H1 (cell line): ENCODE measurements around the gene KANSL3. TPM values are rescaled to one million over a fixed set of nuclear protein-coding genes. Genes with fewer than 3 reads are reported as not detected.

Experiments used
- CTCF ChIA-PET: fragments of 300-600 bp; sonication (Branson Sonifier 250); formaldehyde crosslinking; loops from one replicate; lab custom pipeline; 2021; ENCODE audit not compliant: partially characterized antibody; lab: Charles Lee
- POLR2A ChIA-PET: fragments of 300-600 bp; sonication (Branson Sonifier 250); formaldehyde crosslinking; loops from one replicate; lab custom pipeline; 2021; ENCODE audit warnings: inconsistent platforms; ENCODE audit not compliant: partially characterized antibody; lab: Charles Lee
- DNase-seq, 2 experiments: peaks; one replicate each; pipeline versions ENCODE4 v3.0.0 to v3.0.0-alpha.2; 2010 to 2022; ENCODE audit warnings: low spot score in 2 of 2, low read depth in 1 of 2, mixed read lengths in 1 of 2
- FAIRE-seq: peaks from 2 replicates; lab custom pipeline; 2011; peaks lifted over from hg19 to GRCh38; lab: Jason Lieb, UNC
- H2AFZ ChIP-seq: 2 replicates; pipeline ENCODE4 v1.8.1; 2012; ENCODE audit warnings: low read length, inconsistent platforms
- H2AK5ac ChIP-seq: 2 replicates; pipeline ENCODE4 v1.6.1; 2013; ENCODE audit warnings: low read depth, low read length
- H2BK120ac ChIP-seq: replicated peaks from 2 replicates; pipeline ENCODE3; 2013; ENCODE audit warnings: low read depth, low read length, inconsistent platforms
- H2BK12ac ChIP-seq: 2 replicates; pipeline ENCODE4 v1.6.1; 2013; ENCODE audit warnings: low read depth, low read length
- H2BK15ac ChIP-seq: 2 replicates; pipeline ENCODE4 v1.6.1; 2013; ENCODE audit warnings: low read length
- H2BK20ac ChIP-seq: 2 replicates; pipeline ENCODE4 v1.6.1; 2013; ENCODE audit warnings: low read length
- H2BK5ac ChIP-seq: 2 replicates; pipeline ENCODE4 v1.6.1; 2013; ENCODE audit warnings: low read depth, low read length
- H3K14ac ChIP-seq: 2 replicates; pipeline ENCODE4 v1.6.1; 2013; ENCODE audit warnings: inconsistent platforms; ENCODE audit not compliant: insufficient read length
- H3K18ac ChIP-seq: 2 replicates; pipeline ENCODE4 v1.6.1; 2013; ENCODE audit warnings: low read length; ENCODE audit errors: extremely low read depth
- H3K23ac ChIP-seq: 2 replicates; pipeline ENCODE4 v1.6.1; 2013; ENCODE audit warnings: inconsistent platforms; ENCODE audit not compliant: insufficient read length
- H3K23me2 ChIP-seq: 2 replicates; pipeline ENCODE4 v1.6.1; 2013; ENCODE audit warnings: low read depth, low read length
- H3K27ac ChIP-seq: 2 replicates; pipeline ENCODE4 v1.6.1; 2011; ENCODE audit warnings: low read depth, low read length, inconsistent platforms
- H3K27me3 ChIP-seq, 4 experiments: replicated peaks in 1 of 4; 1 replicate in 1 of 4; 2 replicates in 3 of 4; pipeline versions ENCODE4 v1.6.1 to v1.8.1; 2011 to 2013; ENCODE audit warnings: low read length in 3 of 4, mild to moderate bottlenecking in 3 of 4, inconsistent platforms in 2 of 4, mixed read lengths in 2 of 4, moderate library complexity in 1 of 4; ENCODE audit not compliant: control insufficient read depth in 3 of 4, insufficient read depth in 3 of 4; ENCODE audit errors: extremely low read depth in 1 of 4
- H3K36me3 ChIP-seq, 4 experiments: 2 replicates each; pipeline versions ENCODE4 v1.6.1 to v1.8.1; 2011 to 2013; ENCODE audit warnings: mild to moderate bottlenecking in 4 of 4, low read length in 3 of 4, moderate library complexity in 2 of 4, control low read depth in 1 of 4, inconsistent platforms in 1 of 4; ENCODE audit not compliant: insufficient read depth in 4 of 4, control insufficient read depth in 2 of 4
- H3K4ac ChIP-seq: replicated peaks from 2 replicates; pipeline ENCODE3; 2013; ENCODE audit warnings: low read length, low read depth, mixed read lengths, inconsistent platforms; ENCODE audit not compliant: insufficient read length
- H3K4me1 ChIP-seq, 4 experiments: replicated peaks in 1 of 4; 1 replicate in 1 of 4; 2 replicates in 3 of 4; pipeline versions ENCODE4 v1.6.1 to v1.8.1; 2011 to 2013; ENCODE audit warnings: low read length in 3 of 4, inconsistent platforms in 2 of 4, mixed read lengths in 1 of 4; ENCODE audit not compliant: insufficient read depth in 4 of 4, control insufficient read depth in 3 of 4
- H3K4me2 ChIP-seq, 2 experiments: 2 replicates each; pipeline versions ENCODE4 v1.6.1 to v1.8.1; 2011 to 2013; ENCODE audit warnings: low read depth in 2 of 2, low read length in 2 of 2, control low read depth in 1 of 2, inconsistent platforms in 1 of 2, mild to moderate bottlenecking in 1 of 2; ENCODE audit not compliant: insufficient read depth in 1 of 2
- H3K4me3 ChIP-seq, 4 experiments: fragments of 200-600, 300-600 bp in 1 of 4; sonication (generic), shearing (Covaris generic), sonication (Bioruptor Twin) in 1 of 4; 2 replicates each; pipeline versions ENCODE4 v1.5.1 to v1.8.1; 2011 to 2016; ENCODE audit warnings: low read length in 4 of 4, low read depth in 3 of 4, control low read depth in 2 of 4, inconsistent platforms in 2 of 4, mild to moderate bottlenecking in 2 of 4, mixed read lengths in 1 of 4, moderate library complexity in 1 of 4; ENCODE audit not compliant: insufficient read depth in 2 of 4; ENCODE audit errors: extremely low read depth in 1 of 4
- H3K56ac ChIP-seq: replicated peaks from 2 replicates; pipeline ENCODE3; 2013; ENCODE audit warnings: low read depth, mild to moderate bottlenecking, mixed read lengths, low read length, inconsistent platforms; ENCODE audit not compliant: insufficient read length
- H3K79me1 ChIP-seq: 2 replicates; pipeline ENCODE4 v1.6.1; 2013; ENCODE audit warnings: low read depth, low read length, control low read depth
- H3K79me2 ChIP-seq, 2 experiments: 2 replicates each; pipeline versions ENCODE4 v1.6.1 to v1.8.1; 2012 to 2013; ENCODE audit warnings: low read length in 2 of 2, mild to moderate bottlenecking in 2 of 2, inconsistent platforms in 1 of 2; ENCODE audit not compliant: insufficient read depth in 2 of 2, control insufficient read depth in 1 of 2
- H3K9ac ChIP-seq, 4 experiments: replicated peaks in 1 of 4; 1 replicate in 1 of 4; 2 replicates in 3 of 4; pipeline versions ENCODE4 v1.6.1 to v1.8.1; 2011 to 2013; ENCODE audit warnings: low read depth in 3 of 4, low read length in 3 of 4, control low read depth in 2 of 4, mild to moderate bottlenecking in 2 of 4, moderate library complexity in 2 of 4, inconsistent platforms in 1 of 4; ENCODE audit errors: extremely low read depth in 1 of 4
- H3K9me3 ChIP-seq, 2 experiments: 2 replicates each; pipeline versions ENCODE4 v1.6.1 to v1.8.1; 2012 to 2013; ENCODE audit warnings: mild to moderate bottlenecking in 2 of 2, moderate library complexity in 2 of 2, control low read depth in 1 of 2, inconsistent platforms in 1 of 2, low read depth in 1 of 2, low read length in 1 of 2, mixed read lengths in 1 of 2; ENCODE audit not compliant: insufficient read depth in 2 of 2
- H4K20me1 ChIP-seq, 2 experiments: replicated peaks in 1 of 2; 2 replicates each; pipeline versions ENCODE3 to v1.8.1; 2011 to 2013; ENCODE audit warnings: inconsistent platforms in 2 of 2, low read length in 2 of 2, mild to moderate bottlenecking in 1 of 2; ENCODE audit not compliant: insufficient read depth in 2 of 2, control insufficient read depth in 1 of 2
- H4K5ac ChIP-seq: 2 replicates; pipeline ENCODE4 v1.6.1; 2013; ENCODE audit warnings: low read length, low read depth, mixed read lengths, inconsistent platforms; ENCODE audit not compliant: insufficient read length
- H4K8ac ChIP-seq: 2 replicates; pipeline ENCODE4 v1.8.0; 2013; ENCODE audit warnings: mild to moderate bottlenecking, moderate library complexity, low read length, inconsistent platforms; ENCODE audit not compliant: insufficient read depth; ENCODE audit errors: extremely low read depth
- H4K91ac ChIP-seq: replicated peaks from 2 replicates; pipeline ENCODE3; 2013; ENCODE audit warnings: low read length, mixed read lengths, inconsistent platforms; ENCODE audit not compliant: insufficient read length
- BCL11A ChIP-seq, 2 experiments: IDR thresholded peaks; one replicate each; pipeline ENCODE4 v1.6.1; 2011; ENCODE audit warnings: low read depth in 2 of 2, low read length in 2 of 2, mild to moderate bottlenecking in 2 of 2
- CHD1 ChIP-seq: IDR thresholded peaks from 2 replicates; pipeline ENCODE4 v1.6.1; 2012; ENCODE audit warnings: low read depth, low read length, improper control_type of control experiment
- EGR1 ChIP-seq: IDR thresholded peaks from 2 replicates; pipeline ENCODE4 v1.6.1; 2011; ENCODE audit warnings: low read depth, low read length, borderline replicate concordance
- KDM5A ChIP-seq: fragments of 200-600 bp; IDR thresholded peaks from 2 replicates; pipeline ENCODE4 v1.7.1; 2012; ENCODE audit warnings: mild to moderate bottlenecking, low read length, inconsistent platforms, mixed read lengths
- NANOG ChIP-seq: IDR thresholded peaks from 2 replicates; pipeline ENCODE4 v1.6.1; 2011; ENCODE audit warnings: low read length, low read depth, mild to moderate bottlenecking, inconsistent platforms; ENCODE audit not compliant: insufficient read depth, poor library complexity, severe bottlenecking
- SIX5 ChIP-seq: IDR thresholded peaks from 2 replicates; pipeline ENCODE4 v1.6.1; 2011; ENCODE audit warnings: mild to moderate bottlenecking, low read depth, low read length
- SP1 ChIP-seq: IDR thresholded peaks from 2 replicates; pipeline ENCODE4 v1.6.1; 2011; ENCODE audit warnings: low read depth, low read length
- TAF1 ChIP-seq: IDR thresholded peaks from 2 replicates; pipeline ENCODE4 v1.6.1; 2011; ENCODE audit warnings: mild to moderate bottlenecking, low read depth, low read length
- USF2 ChIP-seq: IDR thresholded peaks from 2 replicates; pipeline ENCODE4 v1.6.1; 2011; ENCODE audit warnings: low read length, improper control_type of control experiment
- YY1 ChIP-seq: IDR thresholded peaks from 2 replicates; pipeline ENCODE4 v1.6.1; 2011; ENCODE audit warnings: low read depth, mild to moderate bottlenecking, low read length
- WGBS, 2 experiments: shearing (Covaris generic) in 1 of 2; methylation state at CpG; one replicate each; pipeline versions ENCODE4 v1.1.6 to v1.1.7; 2013 to 2015; ENCODE audit warnings: low lambda C conversion rate in 2 of 2, mixed read lengths in 2 of 2, inconsistent platforms in 1 of 2, low coverage in 1 of 2, missing lambda C conversion rate in 1 of 2; ENCODE audit not compliant: insufficient replicate concordance in 2 of 2, insufficient coverage in 1 of 2, insufficient read length in 1 of 2; ENCODE audit errors: extremely low coverage in 1 of 2, missing lambda C conversion rate in 1 of 2; 5-methylcytosine and 5-hydroxymethylcytosine counted together
- polyA plus RNA-seq, 7 experiments: library from polyadenylated mRNA; depleted of rRNA in 3 of 7; stranded (reverse) in 5 of 7; unstranded in 2 of 7; fragments of >200 nt in 5 of 7; fragments of 200-250 nt in 2 of 7; gene quantifications; 1 replicate in 5 of 7; 2 replicates in 1 of 7; 4 replicates in 1 of 7; pipeline versions ENCODE4 v1.2.1 to v1.2.3, GENCODE V29; 2011 to 2013; ENCODE audit warnings: missing spikeins in 2 of 7, mixed read lengths in 2 of 7
- total RNA-seq: library from RNA; stranded (reverse); fragmentation: NEBNext Ultra II Directional; extraction: Animal tissue kit (Norgen Biotek cat#: 25700); gene quantifications from 2 replicates; pipeline ENCODE4 v1.2.1, GENCODE V29; 2021

Gene KANSL3
- total and polyA plus RNA-seq, 2 of the 8 experiments (the other 6 are each of a cell fraction or from before 2014, with no cell fraction given), result 19.8 to 31.4 TPM

DNA sequence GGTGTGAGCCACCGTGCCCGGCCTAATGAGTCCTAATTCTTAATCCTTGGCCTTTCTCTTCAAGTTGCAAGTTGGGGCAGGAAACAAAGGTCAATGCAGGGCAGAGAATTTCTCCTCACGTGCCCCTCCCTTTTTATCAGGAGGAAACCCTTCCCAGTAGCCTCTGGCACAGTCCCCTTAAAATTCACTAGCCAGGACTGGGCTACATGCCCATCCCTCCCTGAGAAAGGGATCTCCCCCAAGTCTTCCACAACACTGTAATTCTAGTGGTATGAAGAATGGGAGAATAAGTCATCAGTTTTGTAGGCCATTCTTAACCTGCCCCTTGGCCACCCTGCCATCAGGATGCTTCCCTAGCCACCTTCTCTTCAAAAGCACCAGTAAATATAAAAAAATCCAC, 59.4 kb downstream of the KANSL3 start:
- no peak for FAIRE-seq
- no peaks in the 10 kb centered on the region for H3K9me3 ChIP-seq
- H3K79me1 ChIP-seq, result no peaks in the 10 kb centered on the region
- no peak overlapping the region for H4K91ac ChIP-seq
- no peak overlapping the region for H3K4ac ChIP-seq
- no peak overlapping the region for H3K27ac ChIP-seq
- no peaks in the 10 kb centered on the region for H3K79me2 ChIP-seq
- H2BK15ac ChIP-seq, result no peak overlapping the region
- no peak overlapping the region for H3K4me3 ChIP-seq
- H4K8ac ChIP-seq, result no peak overlapping the region
- H3K23me2 ChIP-seq, result no peaks in the 10 kb centered on the region
- H3K27me3 ChIP-seq, result no peaks in the 10 kb centered on the region
- H3K36me3 ChIP-seq, result no peaks in the 10 kb centered on the region
- H2AK5ac ChIP-seq, result no peak overlapping the region
- H2BK20ac ChIP-seq, result no peak overlapping the region
- TF ChIP-seq USF2, result no peak
- no peak for TF ChIP-seq TAF1
- TF ChIP-seq CHD1, result no peak
- TF ChIP-seq NANOG, result no peak
- no peak for TF ChIP-seq YY1
- no peak for TF ChIP-seq SP1
- no peak for TF ChIP-seq KDM5A
- TF ChIP-seq BCL11A (IDR thresholded peaks at IDR 0.05; ENCODE audit: low read depth in 2 of 2, low read length in 2 of 2), result no peak
- no peak for TF ChIP-seq SIX5
- no peak for TF ChIP-seq EGR1
- H3K18ac ChIP-seq, result no peak overlapping the region
- H3K56ac ChIP-seq, result no peak overlapping the region
- H2BK5ac ChIP-seq, result no peak overlapping the region
- WGBS, 2 experiments, result 88% methylated on average over 3 of the region's 3 CpGs; no CpG with 5 or more reads in 1 of the 2 experiments
- CTCF ChIA-PET, result interaction anchor here (0.9 to 3.3 kb wide), 9 partner anchors 12 to 224 kb away, joined by 3 to 11 read pairs (median 4); no protein-coding TSS in a partner anchor
- H3K9ac ChIP-seq, result no peak overlapping the region
- no peak overlapping the region for H3K14ac ChIP-seq
- no peak overlapping the region for H3K23ac ChIP-seq
- no peaks in the 10 kb centered on the region for H4K20me1 ChIP-seq
- no peak overlapping the region for H2BK120ac ChIP-seq
- H2AFZ ChIP-seq, result no peak overlapping the region
- no peak overlapping the region for H3K4me2 ChIP-seq
- POLR2A ChIA-PET, result no interaction called here
- no peaks in the 10 kb centered on the region for H3K4me1 ChIP-seq
- H2BK12ac ChIP-seq, result no peak overlapping the region
- H4K5ac ChIP-seq, result no peak overlapping the region
- no peak for DNase-seq
